Anterior cingulate cortex (tissue), 58 donors: Measurements from ENCODE around the gene SLC25A4.
A peak's percentile ranks its signal among the peaks of the same experiment; 100 is the strongest.
"Not testable (repeated sequence)": the region's sequence is repeated elsewhere in the genome, so short reads cannot be mapped to it uniquely, and the experiment has no call there.

Source experiments
- DNase-seq, 58 donors: peaks; one replicate each; lab custom pipeline; 2025; lab: John Stamatoyannopoulos, UW

SLC25A4 gene

DNA sequence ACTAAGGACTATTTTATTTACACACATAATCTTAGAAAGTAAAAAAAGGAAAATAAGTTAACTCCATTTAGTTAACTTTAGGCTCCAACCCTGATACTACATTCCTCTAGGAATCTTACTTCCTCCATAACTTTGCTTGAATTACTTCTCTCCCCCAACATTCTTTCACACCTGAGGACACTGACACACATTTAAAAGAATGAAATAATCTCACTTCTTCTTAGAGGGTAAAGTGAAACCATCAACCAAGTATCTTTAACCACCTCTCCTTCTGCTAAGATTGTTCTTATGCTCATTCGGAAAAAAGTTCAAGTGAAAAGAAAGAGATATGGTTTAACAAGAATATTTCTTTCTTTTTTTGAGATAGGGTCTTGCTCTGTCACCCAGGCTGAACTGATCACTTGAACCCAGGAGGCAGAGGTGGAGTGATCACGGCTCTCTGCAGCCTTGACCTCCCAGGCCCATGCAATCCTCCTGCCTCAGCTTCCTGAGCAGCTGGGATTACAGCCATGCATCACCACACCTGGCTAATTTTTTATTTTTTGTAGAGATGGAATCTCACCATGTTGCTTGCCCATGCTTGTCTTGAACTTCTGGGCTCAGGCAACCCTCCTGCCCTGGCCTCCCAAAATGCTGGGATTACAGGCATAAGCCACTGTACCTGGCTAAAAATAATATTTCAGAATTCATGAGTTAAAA, 28.5 kb downstream of the SLC25A4 start:
- DNase-seq, result no peak

DNA sequence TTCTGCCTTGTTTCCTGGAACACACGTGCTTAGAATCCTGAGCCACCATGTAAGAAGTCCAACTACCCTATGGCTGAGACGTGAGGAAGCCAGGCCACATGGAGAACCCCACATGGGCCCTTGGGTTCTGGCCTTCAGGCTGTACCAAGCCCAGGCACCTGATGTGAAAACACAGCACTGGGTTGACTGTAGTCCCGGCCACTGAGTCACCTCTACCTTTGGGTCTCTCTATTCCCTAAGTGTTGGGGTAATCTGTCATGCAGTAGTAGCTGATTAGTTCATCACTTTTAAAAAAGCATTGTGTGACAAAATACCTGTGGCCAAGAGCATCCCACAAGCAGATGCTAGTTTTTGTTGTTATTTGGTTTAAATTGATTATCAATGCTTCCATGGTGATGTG, 36.4 kb downstream of the SLC25A4 start:
- DNase-seq, result no peak

DNA sequence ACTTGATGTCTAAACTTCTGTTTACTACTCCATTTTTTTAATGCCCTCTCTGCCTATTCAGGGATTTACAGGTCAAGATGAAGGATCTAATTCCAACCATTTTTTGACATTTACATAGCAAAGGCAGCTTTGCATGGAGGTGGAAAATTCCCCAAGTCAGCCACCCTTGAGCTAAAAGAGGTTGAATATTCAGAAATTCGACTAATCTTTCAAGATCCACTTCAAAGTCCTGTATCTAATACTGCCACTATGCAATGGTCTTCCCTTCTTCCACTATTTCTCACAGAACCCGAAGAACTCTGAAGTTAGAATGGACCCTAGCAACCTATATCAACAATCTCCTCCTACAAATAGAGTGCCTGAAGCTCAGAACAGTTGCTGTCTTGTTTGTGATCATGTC, 39.2 kb downstream of the SLC25A4 start:
- no peak for DNase-seq

DNA sequence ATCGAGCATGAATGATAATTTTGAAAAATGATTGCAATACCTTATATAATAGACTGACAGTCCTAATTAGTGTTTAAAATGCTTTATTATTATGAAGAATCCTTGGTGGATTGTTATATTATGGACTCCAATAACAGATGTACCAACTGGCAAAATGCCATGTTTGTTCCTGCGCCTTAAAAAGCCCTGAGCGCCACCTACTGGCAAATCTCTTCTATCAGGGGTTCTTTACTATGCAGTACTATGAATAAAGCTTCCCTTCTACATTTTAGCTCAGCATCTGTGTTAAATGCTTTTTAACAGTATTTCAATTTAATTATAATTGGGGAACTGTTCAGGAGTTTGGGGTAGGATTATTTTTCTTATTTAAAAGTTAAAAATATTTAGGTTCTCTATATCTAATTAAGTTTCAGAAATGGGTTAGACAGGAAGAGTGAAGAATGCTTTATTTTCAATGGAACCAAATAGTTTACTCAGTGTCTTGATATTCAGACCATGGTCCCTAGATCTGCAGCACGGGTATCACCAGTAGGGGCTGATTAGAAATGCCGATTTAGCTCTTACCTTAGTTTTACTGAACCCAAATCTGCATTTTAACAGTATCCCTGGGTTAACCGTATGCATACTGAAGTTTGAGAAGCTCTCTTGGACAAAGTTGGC, 40.7 kb downstream of the SLC25A4 start:
- DNase-seq, result peak in 50 of 58 donors; percentile 1 to 84 (median 42)

DNA sequence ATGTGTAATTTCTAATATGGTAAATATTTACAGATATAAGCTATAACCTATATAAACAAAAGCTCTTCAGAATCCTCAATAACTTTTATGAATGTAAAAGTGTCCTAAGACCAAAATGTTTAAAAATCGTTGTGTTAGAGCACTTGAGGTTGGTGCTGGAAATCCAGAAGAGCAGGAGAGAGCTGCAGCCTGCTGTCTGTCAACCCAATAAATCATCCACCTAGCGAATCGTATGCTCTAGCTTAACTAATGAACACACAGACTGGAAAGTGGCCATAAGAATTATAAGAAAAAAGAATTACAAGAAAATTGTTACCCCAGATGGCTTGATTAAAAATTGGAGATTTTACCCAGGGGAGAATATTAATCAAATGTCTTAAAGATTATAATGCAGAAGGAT, 43.7 kb downstream of the SLC25A4 start:
- DNase-seq, result no peak

DNA sequence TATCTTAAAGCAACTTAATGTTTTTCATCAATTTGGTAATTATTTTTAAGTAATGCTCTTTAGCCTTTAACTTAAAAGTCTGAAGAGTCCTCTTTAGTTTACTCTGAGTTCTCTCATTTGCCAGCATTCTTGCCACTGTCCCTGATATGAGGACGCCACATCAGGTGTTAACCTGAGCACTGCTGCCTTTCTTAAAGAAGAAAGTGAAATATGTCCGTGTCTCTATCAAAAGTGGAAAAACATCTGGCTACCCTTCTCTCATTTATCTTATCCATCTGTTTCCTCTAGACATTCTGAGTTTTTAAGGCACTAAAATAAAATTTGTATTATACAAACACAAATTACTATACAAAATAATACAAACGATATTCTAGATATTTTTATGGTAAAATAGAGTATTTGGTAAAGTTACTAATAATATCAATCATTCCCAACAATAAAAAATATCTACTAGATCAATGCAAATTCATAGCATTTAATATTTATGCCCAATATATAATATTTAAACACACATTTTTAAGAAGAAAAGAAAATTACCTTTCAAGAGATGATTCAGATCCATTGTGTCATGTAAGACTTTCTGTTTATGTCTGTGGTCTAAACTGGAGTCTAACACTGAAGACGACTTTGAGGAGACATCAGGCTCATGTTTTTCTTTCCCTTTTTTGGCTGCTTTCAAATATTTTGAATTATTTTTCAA, 46.7 kb downstream of the SLC25A4 start:
- no peak for DNase-seq

DNA sequence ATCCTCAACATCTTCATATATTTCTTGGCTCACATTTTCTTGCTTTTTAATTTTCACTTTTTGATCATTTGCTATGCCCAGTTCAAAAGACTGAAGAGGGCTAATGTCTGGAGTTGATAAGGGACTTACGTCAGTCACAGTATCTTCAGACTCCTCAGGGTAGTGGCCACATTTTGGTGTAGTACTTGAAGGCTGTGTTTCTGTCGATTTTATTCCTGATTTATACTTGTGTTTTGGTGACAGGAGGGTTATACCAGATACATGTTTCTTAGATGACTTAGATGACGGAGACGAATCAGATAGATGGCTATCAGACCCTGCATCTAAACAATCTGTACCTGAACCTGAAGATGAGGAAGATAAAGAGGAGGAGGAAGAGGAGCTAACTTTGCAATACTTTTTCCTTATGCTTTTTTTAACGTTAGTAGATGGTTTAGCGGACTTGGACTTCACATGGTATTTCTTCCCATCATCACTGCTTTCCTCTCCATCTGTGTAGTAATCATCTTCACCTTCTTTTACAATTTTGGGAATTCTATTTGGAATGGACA, 47.3 kb downstream of the SLC25A4 start:
- DNase-seq, result no peak

DNA sequence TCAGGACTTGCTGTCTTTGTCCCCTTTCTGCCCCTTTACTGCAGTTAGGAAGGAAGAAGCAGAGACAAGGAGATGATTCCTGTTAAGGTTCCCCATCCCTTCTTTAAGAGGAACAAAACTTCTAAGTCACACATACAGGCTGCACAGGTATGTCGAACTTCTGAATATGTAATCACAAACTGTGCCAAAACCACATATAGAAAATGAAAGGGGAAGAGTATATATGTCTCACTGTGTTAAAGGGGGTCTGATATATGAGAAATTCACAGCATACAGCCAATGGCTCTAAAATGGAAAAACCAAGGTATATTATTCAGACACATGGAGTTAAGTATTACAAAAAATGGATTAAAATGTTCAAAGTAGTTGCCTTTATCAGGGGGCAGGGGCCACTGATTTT, 49.0 kb downstream of the SLC25A4 start:
- no peak for DNase-seq

DNA sequence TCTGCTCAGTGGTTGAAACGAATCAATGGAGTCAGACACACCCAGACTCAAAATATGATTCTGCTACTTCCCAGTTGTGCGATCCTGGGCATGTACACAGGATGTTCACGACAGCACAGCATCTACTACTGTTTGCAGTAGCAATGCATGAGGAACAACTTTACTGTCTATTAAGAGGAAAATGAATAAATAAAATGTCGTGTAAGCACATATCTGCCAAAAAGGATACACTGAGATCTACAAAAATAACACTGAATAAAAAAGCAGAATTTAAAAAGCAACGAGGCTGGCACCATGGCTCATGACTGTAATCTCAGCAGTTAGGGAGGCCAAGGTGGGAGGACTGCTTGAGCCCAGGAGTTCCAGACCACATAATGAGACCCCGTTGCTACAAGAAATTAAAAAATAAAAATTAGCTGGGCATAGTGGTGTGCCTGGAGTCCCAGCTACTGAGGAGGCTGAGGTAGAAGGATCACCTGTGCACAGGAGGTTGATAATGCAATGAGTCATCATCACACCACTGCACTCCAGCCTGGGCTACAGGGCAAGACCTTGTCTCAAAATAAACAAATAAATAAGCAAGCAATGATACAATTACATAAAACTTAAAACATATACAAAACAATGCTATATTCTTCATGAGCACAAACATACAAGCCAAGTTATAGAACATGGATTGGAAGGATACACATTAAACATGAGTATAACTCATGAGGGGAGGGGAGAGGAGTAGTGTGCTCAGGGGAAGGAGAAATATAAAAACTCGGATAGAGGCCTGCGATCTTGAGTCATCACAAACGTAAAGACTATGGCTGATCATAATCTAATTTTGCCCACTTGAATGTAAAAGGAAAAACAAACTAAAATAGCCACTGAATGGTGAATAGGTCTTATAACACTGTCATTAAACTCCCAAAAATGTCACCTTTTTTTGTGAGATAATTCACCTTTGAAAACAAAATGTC, 52.1 kb downstream of the SLC25A4 start:
- no peak for DNase-seq

DNA sequence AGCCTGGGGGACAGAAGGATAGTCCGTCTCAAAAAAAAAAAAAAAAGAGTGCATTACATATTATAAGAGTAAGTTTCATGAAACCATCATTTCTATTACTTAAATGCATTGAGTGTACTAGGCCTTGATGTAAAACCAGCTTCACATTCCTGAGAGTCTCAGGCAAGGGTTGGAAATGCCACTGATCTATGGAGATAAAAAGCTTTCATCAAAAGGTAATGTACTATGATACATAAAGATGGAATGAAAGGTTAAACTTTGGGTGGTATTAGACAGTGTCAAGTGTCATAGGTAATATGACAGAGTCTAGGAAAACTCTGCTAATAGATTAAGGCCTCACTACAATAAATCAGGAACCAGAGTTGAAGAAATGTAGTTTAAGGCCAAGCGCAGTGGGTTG, 53.4 kb downstream of the SLC25A4 start:
- DNase-seq, result no peak

DNA sequence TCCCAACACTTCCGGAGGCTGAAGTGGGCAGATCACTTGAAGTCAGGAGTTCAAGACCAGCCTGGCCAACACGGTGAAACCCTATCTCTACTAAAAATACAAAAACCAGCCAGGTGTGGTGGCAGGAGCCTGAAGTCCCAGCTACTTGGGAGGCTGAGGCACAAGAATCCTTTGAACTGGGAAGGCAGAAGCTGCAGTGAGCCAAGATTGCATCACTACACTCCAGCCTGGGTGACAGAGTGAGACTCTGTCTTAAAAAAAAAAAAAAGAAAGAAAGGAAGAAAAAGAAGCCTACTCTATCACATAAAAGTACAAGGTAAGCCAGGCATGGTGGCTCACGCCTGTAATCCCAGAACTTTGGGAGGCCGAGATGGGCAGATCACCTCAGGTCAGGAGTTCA, 55.1 kb downstream of the SLC25A4 start:
- not testable (repeated sequence) for DNase-seq
